GM12801 (cell line): ENCODE measurements around the gene FSTL3.

Source experiments
- CTCF ChIP-seq: IDR thresholded peaks from one replicate; pipeline ENCODE4 v1.5.1; 2011; ENCODE audit warnings: control low read depth; ENCODE audit not compliant: insufficient read length; ENCODE audit errors: extremely low read depth

FSTL3 gene

DNA sequence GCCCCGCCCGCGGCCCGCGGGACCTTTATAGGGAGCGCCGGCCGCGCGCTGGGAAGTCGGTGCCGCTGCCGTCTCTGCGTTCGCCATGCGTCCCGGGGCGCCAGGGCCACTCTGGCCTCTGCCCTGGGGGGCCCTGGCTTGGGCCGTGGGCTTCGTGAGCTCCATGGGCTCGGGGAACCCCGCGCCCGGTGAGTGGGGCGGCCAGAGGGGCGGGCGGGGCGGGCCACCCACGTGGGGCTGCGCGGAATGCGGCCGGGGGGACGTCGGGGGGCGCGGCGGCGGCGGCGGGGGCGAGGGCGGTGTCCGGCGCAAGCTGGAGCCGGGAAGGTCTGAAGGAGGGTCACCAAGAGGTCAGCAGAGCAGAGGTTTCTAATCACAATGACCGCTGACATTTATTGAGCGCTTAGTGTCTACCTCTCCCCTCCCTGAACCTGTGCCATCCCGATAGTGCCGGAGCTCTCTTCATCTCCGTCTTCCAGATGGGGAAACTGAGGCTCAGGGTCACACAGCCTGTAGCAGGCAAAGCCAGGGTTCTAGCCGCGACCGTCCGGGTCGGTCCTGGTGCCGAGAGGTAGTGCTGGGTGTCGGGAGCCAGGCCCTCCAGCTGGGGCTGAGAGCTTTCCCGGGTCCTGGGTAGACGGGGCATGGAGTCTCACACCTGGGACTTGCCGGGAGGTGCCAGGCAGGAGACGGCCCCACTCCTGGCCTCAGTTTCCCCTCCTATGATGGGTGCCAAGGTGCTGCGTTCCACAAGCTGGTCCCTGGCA is at the start of gene FSTL3:
Gene FSTL3, plus strand, starts transcription at position 54 of the 767 bp plus-strand sequence. Its CDS starts 32 bp downstream, at position 86.
- TF ChIP-seq CTCF: no peak

- no peak for TF ChIP-seq CTCF
Measured at GRCh38 chr19:628168-628567, 48.0 kb upstream of the FSTL3 start.

GRCh38 chr19:629961-630714 is 46.1 kb upstream of the FSTL3 start:
- no peak for TF ChIP-seq CTCF

DNA sequence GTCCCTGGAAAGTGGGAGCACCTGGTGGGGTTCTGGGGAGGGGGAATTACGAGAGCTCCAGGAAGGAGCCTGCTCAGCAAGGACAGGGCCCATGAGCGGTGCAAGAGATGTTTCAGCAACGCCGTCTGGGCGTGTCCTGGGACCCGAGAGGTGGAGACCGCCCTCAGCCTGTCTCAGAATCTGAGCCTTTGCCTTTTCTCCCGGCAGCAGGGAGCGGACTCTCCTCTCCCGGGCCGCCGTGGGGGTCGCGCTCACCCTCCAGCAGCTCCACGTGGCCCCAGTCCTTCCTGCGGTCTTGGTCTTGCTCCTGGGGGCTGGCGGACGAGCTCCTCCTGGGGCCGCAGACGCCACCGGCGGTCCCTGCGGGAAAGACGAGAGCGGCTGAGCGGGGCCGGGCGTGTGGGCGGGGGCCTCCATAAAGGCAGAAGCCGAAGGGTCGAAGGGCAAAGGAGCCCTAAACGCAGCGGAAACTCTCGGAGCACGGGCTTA is 43.6 kb upstream of the FSTL3 start:
- TF ChIP-seq CTCF: no peak

DNA sequence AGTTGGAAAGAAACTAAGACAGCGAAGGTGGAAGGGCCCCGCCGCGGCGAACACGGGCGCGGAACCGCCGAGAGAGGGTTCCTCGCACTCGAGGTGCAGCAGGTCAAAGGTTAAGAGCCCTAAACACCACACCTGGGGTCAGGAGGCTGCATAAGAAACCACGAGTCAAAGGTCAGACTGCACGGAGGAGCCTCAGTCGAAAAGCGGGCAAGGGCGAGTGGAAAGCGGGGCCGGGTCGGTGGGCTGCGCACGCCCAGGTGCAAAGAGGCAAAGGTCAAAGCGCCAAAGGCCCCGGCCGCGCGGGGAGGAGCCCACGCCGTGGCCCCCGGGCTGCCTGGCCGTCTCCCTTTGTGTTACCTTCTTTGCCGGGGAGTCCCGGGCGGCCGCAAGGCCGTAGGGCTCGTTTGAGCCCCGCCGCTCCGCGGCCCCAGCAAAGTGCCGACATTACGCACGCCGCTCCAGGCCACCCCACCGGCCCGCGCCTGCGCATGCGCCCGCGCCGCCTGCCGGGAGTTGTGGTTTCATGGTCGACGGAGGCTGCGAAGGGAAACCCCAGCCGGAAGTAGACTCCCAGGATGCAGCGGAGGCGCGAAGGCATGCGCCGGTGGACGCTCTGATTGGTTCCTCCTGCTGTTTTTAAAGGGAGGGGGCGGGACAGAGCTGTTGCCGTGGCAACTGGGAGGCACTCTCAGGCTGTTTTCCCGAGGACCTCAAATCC is 43.0 kb upstream of the FSTL3 start, which contains the start of gene POLRMT:
Gene POLRMT, minus strand, starts transcription at position 470 of the 718 bp plus-strand sequence. Its CDS starts 25 bp downstream, at position 445.
- TF ChIP-seq CTCF: no peak

DNA sequence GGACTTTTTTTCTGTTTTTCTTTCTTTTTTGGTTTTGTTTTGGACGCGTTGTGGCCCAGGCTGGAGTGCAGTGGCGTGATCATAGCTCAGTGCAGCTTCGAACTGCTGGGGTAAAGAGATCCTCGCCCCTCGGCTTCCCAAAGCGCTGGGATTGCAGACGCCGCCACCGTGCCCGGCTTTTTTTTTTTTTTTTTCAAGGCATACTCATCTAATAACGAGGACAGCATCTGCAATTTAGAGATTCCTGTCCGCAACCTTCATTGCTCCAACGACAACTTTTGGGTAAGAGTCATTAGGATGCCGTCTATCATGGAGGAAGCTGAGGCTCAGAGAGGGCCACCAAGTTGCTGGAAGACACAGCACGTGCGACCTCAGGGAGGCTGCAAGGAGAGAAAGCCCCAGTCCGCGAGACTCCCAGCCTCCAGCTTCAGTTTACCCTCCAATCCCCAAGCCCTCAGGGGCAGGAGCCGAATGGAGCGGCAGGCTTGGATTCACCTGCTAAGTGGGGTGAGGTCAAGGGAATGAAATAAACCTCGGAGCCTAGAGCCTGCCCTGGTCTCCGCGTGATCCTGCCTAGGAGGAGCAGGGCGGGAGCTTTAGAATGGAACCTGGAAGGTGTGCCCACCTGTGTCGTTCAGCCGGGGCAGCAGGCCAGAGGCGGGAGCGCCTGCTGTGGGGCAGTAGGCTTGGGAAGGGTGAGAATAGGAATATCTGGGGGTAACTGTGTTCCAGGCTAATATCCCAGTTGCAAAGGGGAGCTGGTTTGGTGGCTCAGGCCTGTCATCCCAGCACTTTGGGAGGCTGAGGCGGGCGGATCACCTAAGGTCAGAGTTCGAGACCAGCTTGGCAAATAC is 42.2 kb upstream of the FSTL3 start:
- no peak for TF ChIP-seq CTCF
